Mammary epithelial cell (primary cell): ENCODE measurements around the gene OR51B2.

Experiments
- EZH2 ChIP-seq: IDR thresholded peaks from 2 replicates; pipeline ENCODE4 v1.6.1; 2012; ENCODE audit warnings: low read length, inconsistent platforms, borderline replicate concordance
- TF ChIP-seq, protein P1 (sequence below), 2 donors: IDR thresholded peaks in 1 of 2; conservative IDR thresholded peaks in 1 of 2; 2 replicates each; pipeline ENCODE4 v1.5.1; 2011 to 2012; ENCODE audit warnings: inconsistent platforms in 2 of 2, low read length in 2 of 2, mild to moderate bottlenecking in 2 of 2, control low read depth in 1 of 2, low read depth in 1 of 2; ENCODE audit not compliant: insufficient read depth in 1 of 2; ENCODE audit errors: extremely low read depth in 1 of 2

DNA sequence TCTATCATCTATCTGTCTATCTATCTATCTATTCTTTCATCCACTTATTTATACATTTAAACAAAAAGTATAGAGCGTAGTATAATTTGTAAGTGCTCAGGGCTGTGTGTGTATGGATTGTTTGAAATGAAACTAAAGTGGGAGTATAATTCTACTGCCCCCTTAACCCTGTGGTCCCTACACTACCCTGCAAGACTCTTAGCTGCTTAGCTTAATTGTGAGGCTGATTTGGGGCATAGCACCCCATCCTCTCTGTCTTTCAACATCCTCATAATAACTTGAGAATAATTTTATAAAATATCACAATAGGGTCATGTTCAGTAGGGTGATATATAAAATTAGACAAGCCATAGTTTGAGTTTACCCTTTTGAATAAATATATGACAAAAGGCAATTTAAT lies 34.0 kb downstream of the OR51B2 start:
- no peak for TF ChIP-seq EZH2
- TF ChIP-seq, protein P1, sequence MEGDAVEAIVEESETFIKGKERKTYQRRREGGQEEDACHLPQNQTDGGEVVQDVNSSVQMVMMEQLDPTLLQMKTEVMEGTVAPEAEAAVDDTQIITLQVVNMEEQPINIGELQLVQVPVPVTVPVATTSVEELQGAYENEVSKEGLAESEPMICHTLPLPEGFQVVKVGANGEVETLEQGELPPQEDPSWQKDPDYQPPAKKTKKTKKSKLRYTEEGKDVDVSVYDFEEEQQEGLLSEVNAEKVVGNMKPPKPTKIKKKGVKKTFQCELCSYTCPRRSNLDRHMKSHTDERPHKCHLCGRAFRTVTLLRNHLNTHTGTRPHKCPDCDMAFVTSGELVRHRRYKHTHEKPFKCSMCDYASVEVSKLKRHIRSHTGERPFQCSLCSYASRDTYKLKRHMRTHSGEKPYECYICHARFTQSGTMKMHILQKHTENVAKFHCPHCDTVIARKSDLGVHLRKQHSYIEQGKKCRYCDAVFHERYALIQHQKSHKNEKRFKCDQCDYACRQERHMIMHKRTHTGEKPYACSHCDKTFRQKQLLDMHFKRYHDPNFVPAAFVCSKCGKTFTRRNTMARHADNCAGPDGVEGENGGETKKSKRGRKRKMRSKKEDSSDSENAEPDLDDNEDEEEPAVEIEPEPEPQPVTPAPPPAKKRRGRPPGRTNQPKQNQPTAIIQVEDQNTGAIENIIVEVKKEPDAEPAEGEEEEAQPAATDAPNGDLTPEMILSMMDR (conservative IDR thresholded peaks at IDR 0.05 in 1 of 2, IDR thresholded peaks at IDR 0.05 in 1 of 2; ENCODE audit: extremely low read depth in 1 of 2, insufficient read depth in 1 of 2, low read depth in 1 of 2, low read length in 2 of 2) = no peak
